Neural progenitor cell (in vitro differentiated cells): ENCODE measurements around the gene BSN. TPM values are rescaled to one million over a fixed set of nuclear protein-coding genes. Genes with fewer than 3 reads are reported as not detected.

Source experiments
- DNase-seq: peaks from one replicate; pipeline ENCODE4 v3.0.0-alpha.2; 2016; ENCODE audit warnings: low spot score
- H2AFZ ChIP-seq: fragments of 200-600 bp; sonication (generic); replicated peaks from 2 replicates; pipeline ENCODE4 v1.6.1; 2016; ENCODE audit warnings: antibody characterized with exemption
- H3F3A ChIP-seq: fragments of 200-600 bp; sonication (generic); 2 replicates; pipeline ENCODE4 v1.6.1; 2016; ENCODE audit warnings: antibody characterized with exemption, low read depth
- H3K27ac ChIP-seq: fragments of 200-600 bp; sonication (generic); 2 replicates; pipeline ENCODE4 v1.5.1; 2016; ENCODE audit warnings: mild to moderate bottlenecking
- H3K27me3 ChIP-seq: fragments of 200-600 bp; sonication (generic); 2 replicates; pipeline ENCODE4 v1.6.1; 2016; ENCODE audit warnings: mild to moderate bottlenecking, moderate library complexity
- H3K36me3 ChIP-seq: fragments of 200-600 bp; sonication (generic); 2 replicates; pipeline ENCODE4 v1.5.1; 2016
- H3K4me1 ChIP-seq: fragments of 200-600 bp; sonication (generic); 2 replicates; pipeline ENCODE4 v1.6.1; 2016; ENCODE audit warnings: mixed run types
- H3K4me2 ChIP-seq: fragments of 200-600 bp; sonication (generic); 2 replicates; pipeline ENCODE4 v1.6.1; 2016
- H3K4me3 ChIP-seq: fragments of 200-600 bp; sonication (generic); 2 replicates; pipeline ENCODE4 v1.5.1; 2016
- H3K79me2 ChIP-seq: fragments of 200-600 bp; sonication (generic); 2 replicates; pipeline ENCODE4 v1.6.1; 2016; ENCODE audit warnings: low read depth
- H3K9ac ChIP-seq: fragments of 200-600 bp; sonication (generic); 2 replicates; pipeline ENCODE4 v1.6.1; 2016
- H3K9me3 ChIP-seq: fragments of 200-600 bp; sonication (generic); 2 replicates; pipeline ENCODE4 v1.5.1; 2016; ENCODE audit warnings: low read depth
- H4K20me1 ChIP-seq: fragments of 200-600 bp; sonication (generic); 2 replicates; pipeline ENCODE4 v1.6.1; 2016; ENCODE audit warnings: low read depth
- H3K27ac Mint-ChIP-seq: 3 replicates; pipeline ENCODE4 v1.8.0; 2021; ENCODE audit warnings: mixed read lengths
- H3K27me3 Mint-ChIP-seq: 2 replicates; pipeline ENCODE4 v1.8.0; 2022; ENCODE audit warnings: low read depth, mild to moderate bottlenecking, inconsistent platforms, moderate library complexity, mixed read lengths; ENCODE audit not compliant: insufficient read depth
- H3K36me3 Mint-ChIP-seq: 3 replicates; pipeline ENCODE4 v1.8.0; 2021; ENCODE audit warnings: mixed read lengths
- H3K4me1 Mint-ChIP-seq: 3 replicates; pipeline ENCODE4 v1.8.0; 2021; ENCODE audit warnings: mixed read lengths
- H3K4me3 Mint-ChIP-seq: 3 replicates; pipeline ENCODE4 v1.8.0; 2021; ENCODE audit warnings: mild to moderate bottlenecking, moderate library complexity, mixed read lengths
- H3K9me3 Mint-ChIP-seq: 3 replicates; pipeline ENCODE4 v1.8.0; 2020; ENCODE audit warnings: mixed read lengths
- EZH2 ChIP-seq: fragments of 200-600 bp; sonication (generic); IDR thresholded peaks from 2 replicates; pipeline ENCODE4 v1.6.1; 2017; ENCODE audit warnings: antibody characterized with exemption, mild to moderate bottlenecking, moderate library complexity
- EZH2phosphoT487 ChIP-seq: fragments of 200-600 bp; sonication (generic); IDR thresholded peaks from 2 replicates; pipeline ENCODE4 v1.6.1; 2017; ENCODE audit warnings: antibody characterized with exemption
- total RNA-seq: library from RNA; depleted of rRNA; stranded (reverse); fragments of >200 nt; gene quantifications from 2 replicates; pipeline ENCODE4 v1.2.3, GENCODE V29; 2015; ENCODE audit warnings: low replicate concordance
- TF ChIP-seq, protein P1 (sequence below): fragments of 200-600 bp; sonication (generic); IDR thresholded peaks from 2 replicates; pipeline ENCODE4 v1.5.1; 2017; ENCODE audit warnings: antibody characterized with exemption, mild to moderate bottlenecking

Gene BSN
- total RNA-seq, 1 donor from 2014 or later = 0.17 TPM

GRCh38 chr3:49513494-49514124, 40.7 kb upstream of the BSN start:
- peaks cover 2% of the 10 kb centered on the region for H3K27me3 Mint-ChIP-seq
- H3K9me3 Mint-ChIP-seq = no peaks in the 10 kb centered on the region
- H3F3A ChIP-seq = peaks cover 2% of the 10 kb centered on the region
- peaks cover 32% of the 10 kb centered on the region for H3K79me2 ChIP-seq
- no peak overlapping the region for H3K9ac ChIP-seq
- no peak overlapping the region for H3K27ac ChIP-seq
- no peaks in the 10 kb centered on the region for H3K27me3 ChIP-seq
- DNase-seq = no peak
- peaks cover 35% of the 10 kb centered on the region for H3K36me3 Mint-ChIP-seq
- no peak overlapping the region for H3K4me3 Mint-ChIP-seq
- H3K4me2 ChIP-seq = no peak overlapping the region
- H3K4me1 Mint-ChIP-seq = no peaks in the 10 kb centered on the region
- H3K27ac Mint-ChIP-seq = no peak overlapping the region
- peaks cover 2% of the 10 kb centered on the region for H3K4me1 ChIP-seq
- no peak for TF ChIP-seq EZH2phosphoT487
- no peak for TF ChIP-seq EZH2
- TF ChIP-seq, protein P1, sequence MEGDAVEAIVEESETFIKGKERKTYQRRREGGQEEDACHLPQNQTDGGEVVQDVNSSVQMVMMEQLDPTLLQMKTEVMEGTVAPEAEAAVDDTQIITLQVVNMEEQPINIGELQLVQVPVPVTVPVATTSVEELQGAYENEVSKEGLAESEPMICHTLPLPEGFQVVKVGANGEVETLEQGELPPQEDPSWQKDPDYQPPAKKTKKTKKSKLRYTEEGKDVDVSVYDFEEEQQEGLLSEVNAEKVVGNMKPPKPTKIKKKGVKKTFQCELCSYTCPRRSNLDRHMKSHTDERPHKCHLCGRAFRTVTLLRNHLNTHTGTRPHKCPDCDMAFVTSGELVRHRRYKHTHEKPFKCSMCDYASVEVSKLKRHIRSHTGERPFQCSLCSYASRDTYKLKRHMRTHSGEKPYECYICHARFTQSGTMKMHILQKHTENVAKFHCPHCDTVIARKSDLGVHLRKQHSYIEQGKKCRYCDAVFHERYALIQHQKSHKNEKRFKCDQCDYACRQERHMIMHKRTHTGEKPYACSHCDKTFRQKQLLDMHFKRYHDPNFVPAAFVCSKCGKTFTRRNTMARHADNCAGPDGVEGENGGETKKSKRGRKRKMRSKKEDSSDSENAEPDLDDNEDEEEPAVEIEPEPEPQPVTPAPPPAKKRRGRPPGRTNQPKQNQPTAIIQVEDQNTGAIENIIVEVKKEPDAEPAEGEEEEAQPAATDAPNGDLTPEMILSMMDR = no peak
- peaks cover 23% of the 10 kb centered on the region for H4K20me1 ChIP-seq
- peaks cover 10% of the 10 kb centered on the region for H3K36me3 ChIP-seq
- no peaks in the 10 kb centered on the region for H3K9me3 ChIP-seq
- H2AFZ ChIP-seq = no peak overlapping the region
- H3K4me3 ChIP-seq = no peak overlapping the region

GRCh38 chr3:49518016-49518415, 36.3 kb upstream of the BSN start:
- H3K27me3 Mint-ChIP-seq = no peaks in the 10 kb centered on the region
- Histone ChIP-seq H2AFZ (no peak overlapping the region), H3K79me2 (peaks cover 65% of the 10 kb centered on the region), H3K36me3 (no peaks in the 10 kb centered on the region), H3K9me3 (no peaks in the 10 kb centered on the region), H3K4me2 (no peak overlapping the region), H3F3A (peaks cover 2% of the 10 kb centered on the region), H3K27ac (no peak overlapping the region), H3K9ac (no peak overlapping the region), H4K20me1 (peaks cover 34% of the 10 kb centered on the region), H3K4me3 (no peak overlapping the region), H3K4me1 (peaks cover 18% of the 10 kb centered on the region), H3K27me3 (no peaks in the 10 kb centered on the region)
- peaks cover 14% of the 10 kb centered on the region for H3K4me1 Mint-ChIP-seq
- no peaks in the 10 kb centered on the region for H3K9me3 Mint-ChIP-seq
- TF ChIP-seq, protein P1 = no peak
- peaks cover 45% of the 10 kb centered on the region for H3K36me3 Mint-ChIP-seq
- no peak overlapping the region for H3K27ac Mint-ChIP-seq
- no peak for DNase-seq
- no peak overlapping the region for H3K4me3 Mint-ChIP-seq

- H2AFZ ChIP-seq = no peak overlapping the region
- H3K27ac ChIP-seq = peak overlapping the region; percentile 46
- Mint-ChIP-seq H3K9me3 (no peaks in the 10 kb centered on the region), H3K36me3 (peaks cover 41% of the 10 kb centered on the region), H3K27ac (peak overlapping the region; percentile 50), H3K4me1 (peaks cover 14% of the 10 kb centered on the region), H3K27me3 (no peaks in the 10 kb centered on the region), H3K4me3 (no peak overlapping the region)
- no peaks in the 10 kb centered on the region for H3K36me3 ChIP-seq
- H3K4me3 ChIP-seq = no peak overlapping the region
- peaks cover 34% of the 10 kb centered on the region for H4K20me1 ChIP-seq
- no peaks in the 10 kb centered on the region for H3K9me3 ChIP-seq
- peak overlapping the region; percentile 45 for H3K4me2 ChIP-seq
- peaks cover 18% of the 10 kb centered on the region for H3K4me1 ChIP-seq
- DNase-seq = no peak
- no peak for TF ChIP-seq EZH2phosphoT487
- TF ChIP-seq, protein P1 = no peak
- TF ChIP-seq EZH2 = no peak
- peaks cover 69% of the 10 kb centered on the region for H3K79me2 ChIP-seq
- H3F3A ChIP-seq = peaks cover 2% of the 10 kb centered on the region
- no peaks in the 10 kb centered on the region for H3K27me3 ChIP-seq
- no peak overlapping the region for H3K9ac ChIP-seq
Measured at GRCh38 chr3:49518441-49518840, 35.8 kb upstream of the BSN start.
